SK-N-MC (cell line): ENCODE measurements around the gene SYTL4.

Source experiments
- DNase-seq: peaks from one replicate; pipeline ENCODE4 v3.0.0-alpha.2; 2011; ENCODE audit warnings: low read depth, low spot score
- H3K27ac ChIP-seq: fragments of 200-600 bp; sonication (generic); 2 replicates; pipeline ENCODE4 v1.5.1; 2016; ENCODE audit warnings: mixed run types
- H3K36me3 ChIP-seq: fragments of 200-600 bp; sonication (generic); 2 replicates; pipeline ENCODE4 v1.6.1; 2017; ENCODE audit warnings: antibody characterized with exemption, low read length, mixed read lengths; ENCODE audit not compliant: insufficient read depth
- H3K4me3 ChIP-seq: fragments of 200-600 bp; sonication (generic); 2 replicates; pipeline ENCODE4 v1.5.1; 2016
- H3K9ac ChIP-seq: fragments of 200-600 bp; sonication (generic); 2 replicates; pipeline ENCODE4 v1.8.0; 2017; ENCODE audit warnings: mixed run types, mixed read lengths; ENCODE audit not compliant: insufficient read length
- H3K9me3 ChIP-seq: fragments of 200-600 bp; sonication (generic); 2 replicates; pipeline ENCODE4 v1.6.1; 2017; ENCODE audit warnings: low read depth, mild to moderate bottlenecking, antibody characterized with exemption, low read length, moderate library complexity, mixed read lengths
- EZH2 ChIP-seq: fragments of 200-600 bp; sonication (generic); IDR thresholded peaks from one replicate; pipeline ENCODE4 v1.6.1; 2017; ENCODE audit warnings: antibody characterized with exemption
- FOXP2 ChIP-seq: optimal IDR thresholded peaks from 2 replicates; pipeline ENCODE3; 2011; ENCODE audit warnings: mild to moderate bottlenecking, moderate library complexity; ENCODE audit not compliant: insufficient read depth; ENCODE audit errors: extremely low read length, control extremely low read depth
- POLR2AphosphoS5 ChIP-seq: IDR thresholded peaks from 2 replicates; pipeline ENCODE4 v1.6.1; 2012; ENCODE audit warnings: mild to moderate bottlenecking, low read depth, low read length, borderline replicate concordance

Gene SYTL4

DNA sequence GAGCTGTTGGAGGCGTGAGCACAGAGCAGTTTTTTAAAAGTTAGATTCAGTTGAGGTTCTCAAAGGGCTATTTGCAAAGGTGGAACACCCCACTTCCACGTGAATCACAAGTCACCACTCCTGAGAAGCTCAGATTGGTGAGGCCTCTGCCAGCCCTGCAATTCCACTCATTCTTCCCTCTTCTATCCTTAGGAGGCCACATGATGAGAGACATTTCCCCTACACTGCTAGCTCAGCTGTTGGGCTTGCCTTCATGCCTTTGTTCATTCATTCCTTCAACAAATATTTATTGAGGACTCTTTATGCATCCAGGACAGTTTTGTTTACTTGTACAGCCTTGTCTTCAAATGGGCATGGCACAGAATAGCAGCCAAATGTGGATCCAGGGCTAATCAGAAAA is 84.2 kb downstream of the SYTL4 start:
- no peak for TF ChIP-seq EZH2
- TF ChIP-seq FOXP2, result no peak
- no peak for TF ChIP-seq POLR2AphosphoS5
- no peak overlapping the region for H3K27ac ChIP-seq

DNA sequence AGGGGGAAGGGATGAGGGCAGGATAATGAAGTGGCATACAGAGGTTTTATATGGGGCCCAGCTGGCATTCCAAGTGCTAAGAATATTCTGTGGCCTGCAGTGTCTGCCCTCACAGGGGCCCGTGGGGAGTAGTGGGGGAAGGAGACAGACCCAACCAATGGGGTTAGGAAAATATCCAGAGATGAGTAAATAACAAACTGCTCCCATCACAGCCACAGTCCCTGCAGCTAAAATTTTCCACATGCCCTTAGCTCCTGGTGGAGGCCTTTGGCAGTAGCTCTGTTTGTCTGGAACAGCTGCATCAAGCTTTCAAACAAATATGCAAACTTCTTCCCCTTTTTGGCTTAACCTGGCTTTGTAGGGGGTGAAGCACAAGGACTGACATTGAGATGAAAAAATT is 84.8 kb downstream of the SYTL4 start:
- H3K4me3 ChIP-seq, result no peak overlapping the region
- H3K27ac ChIP-seq, result no peak overlapping the region
- no peaks in the 10 kb centered on the region for H3K36me3 ChIP-seq
- H3K9ac ChIP-seq, result no peak overlapping the region
- no peak for TF ChIP-seq FOXP2
- TF ChIP-seq POLR2AphosphoS5, result no peak
- no peak for TF ChIP-seq EZH2
- no peak for DNase-seq
- no peaks in the 10 kb centered on the region for H3K9me3 ChIP-seq

More for the DNA sequence above, 84.2 kb downstream of the SYTL4 start:
- H3K4me3 ChIP-seq, result no peak overlapping the region
- no peaks in the 10 kb centered on the region for H3K36me3 ChIP-seq
- no peak for DNase-seq
- no peak overlapping the region for H3K9ac ChIP-seq
- H3K9me3 ChIP-seq, result no peaks in the 10 kb centered on the region

DNA sequence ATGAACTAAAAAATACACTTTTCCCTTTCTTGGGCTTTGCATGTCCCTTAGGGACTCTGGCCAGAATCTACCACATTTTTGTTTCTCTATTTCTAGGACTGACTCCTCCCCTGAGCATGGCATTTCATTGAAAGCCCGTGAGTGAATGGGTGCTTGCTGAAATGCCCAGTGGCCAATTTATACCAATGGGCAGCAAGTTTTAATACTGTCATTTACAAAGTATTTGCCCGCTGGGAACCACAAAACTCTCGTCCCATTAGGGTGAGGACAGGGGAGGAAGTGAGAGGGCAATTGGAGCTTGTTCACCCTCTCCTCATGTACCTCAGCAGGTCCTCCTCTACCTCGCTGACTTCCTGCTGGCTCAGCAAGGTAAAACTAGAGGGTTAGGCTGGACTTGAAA is 86.8 kb downstream of the SYTL4 start:
- Histone ChIP-seq H3K36me3 (no peaks in the 10 kb centered on the region), H3K27ac (no peak overlapping the region), H3K9ac (no peak overlapping the region), H3K4me3 (no peak overlapping the region), H3K9me3 (no peaks in the 10 kb centered on the region)
- no peak for DNase-seq
- TF ChIP-seq EZH2 (no peak), POLR2AphosphoS5 (no peak), FOXP2 (no peak)

DNA sequence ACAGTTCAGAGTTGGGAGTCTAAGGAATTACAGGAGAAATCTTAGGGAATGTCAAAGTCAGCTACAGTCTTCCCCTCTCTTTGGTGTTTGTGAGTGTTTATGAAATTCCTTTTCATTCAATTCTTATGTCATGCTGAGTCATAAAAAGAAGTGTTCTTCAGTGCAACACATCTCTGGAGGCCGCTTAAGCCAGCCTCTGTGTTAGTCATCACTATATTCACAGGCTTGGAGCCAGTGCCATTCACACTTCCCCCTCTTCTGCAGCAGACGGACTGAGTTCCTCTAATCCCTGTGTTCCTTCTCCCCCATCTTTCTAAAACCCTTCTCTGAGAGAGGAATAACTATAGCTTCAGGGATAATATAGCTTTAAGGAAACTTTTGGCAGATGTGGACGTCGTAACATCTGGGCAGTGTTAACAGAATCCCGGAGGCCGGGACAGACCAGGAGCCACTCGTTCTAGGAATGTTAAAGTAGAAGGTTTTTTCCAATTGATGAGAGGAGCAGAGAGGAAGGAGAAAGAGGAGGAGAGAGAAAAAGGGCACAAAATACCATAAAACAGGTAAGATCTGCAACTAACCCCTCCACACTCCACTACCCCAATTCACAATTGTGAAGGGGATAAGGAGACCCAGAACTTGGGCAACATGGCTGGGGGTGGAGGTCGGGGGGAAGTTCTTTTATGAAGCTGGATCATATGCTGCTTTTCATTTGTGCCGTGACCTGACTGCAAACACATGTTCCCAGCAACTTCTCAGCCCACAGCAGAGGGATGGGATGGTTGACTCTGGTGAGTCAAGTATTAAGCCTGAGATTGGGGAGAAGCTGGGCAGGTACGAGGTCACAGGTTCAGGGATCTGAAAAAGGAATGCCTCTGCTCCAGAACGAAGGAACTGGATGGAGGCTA is 87.7 kb downstream of the SYTL4 start, which contains the start of gene SRPX2:
TSS of gene SRPX2 (plus strand) at position 244 of the 905 bp plus-strand sequence. CDS start 2,124 bp downstream, outside the sequence.
- no peaks in the 10 kb centered on the region for H3K36me3 ChIP-seq
- peak within 1 kb of the TSS; percentile 7; the same call in 1 of the 2 replicates for H3K27ac ChIP-seq
- H3K4me3 ChIP-seq, result peak within 1 kb of the TSS; percentile 7; the same call in 1 of the 2 replicates
- no peak within 1 kb of the TSS for H3K9ac ChIP-seq
- no peak for DNase-seq
- no peaks in the 10 kb centered on the region for H3K9me3 ChIP-seq
- TF ChIP-seq POLR2AphosphoS5 (no peak), EZH2 (no peak), FOXP2 (no peak)

DNA sequence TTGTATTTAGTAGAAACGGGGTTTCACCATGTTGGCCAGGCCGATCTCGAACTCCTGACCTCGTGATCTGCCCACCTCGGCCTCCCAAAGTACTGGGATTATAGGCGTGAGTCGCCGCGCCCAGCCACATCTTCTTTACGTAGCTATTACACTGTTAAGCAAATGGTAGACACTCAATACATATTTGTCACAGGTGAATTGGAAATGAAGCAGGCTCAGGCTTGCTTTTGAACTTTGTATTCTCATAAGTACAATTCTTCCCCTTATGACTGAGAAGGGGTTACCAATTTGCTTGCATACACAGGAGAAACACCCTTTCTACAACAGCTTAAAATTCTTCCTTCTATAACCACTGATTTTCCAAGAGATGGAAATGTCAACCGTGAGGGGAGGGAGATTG is 88.7 kb downstream of the SYTL4 start:
- Histone ChIP-seq H3K9ac (no peak overlapping the region), H3K9me3 (no peaks in the 10 kb centered on the region), H3K36me3 (no peaks in the 10 kb centered on the region), H3K27ac (no peak overlapping the region), H3K4me3 (no peak overlapping the region)
- TF ChIP-seq POLR2AphosphoS5 (no peak), EZH2 (no peak), FOXP2 (no peak)
- no peak for DNase-seq

DNA sequence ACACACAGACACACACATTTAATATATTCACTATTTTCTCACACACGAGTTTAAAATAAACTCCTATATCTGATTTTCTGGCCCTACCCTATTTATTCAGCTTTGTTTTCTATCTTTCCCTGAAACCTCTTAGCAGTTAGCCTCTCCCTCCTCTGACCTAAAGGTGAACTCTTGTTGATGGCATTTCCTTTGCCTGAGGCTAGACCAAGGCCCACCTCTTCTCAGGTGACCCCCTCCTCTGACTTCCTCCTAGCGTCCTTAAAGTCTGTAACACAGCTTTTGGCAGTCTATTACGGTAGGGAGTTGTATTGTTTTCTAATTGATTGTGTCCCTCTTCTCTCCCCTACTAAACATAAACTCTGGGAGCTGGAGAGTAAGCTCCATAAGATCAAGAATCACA is 89.6 kb downstream of the SYTL4 start:
- Histone ChIP-seq H3K9me3 (no peaks in the 10 kb centered on the region), H3K36me3 (no peaks in the 10 kb centered on the region), H3K4me3 (no peak overlapping the region), H3K9ac (no peak overlapping the region), H3K27ac (no peak overlapping the region)
- no peak for DNase-seq
- TF ChIP-seq POLR2AphosphoS5 (no peak), FOXP2 (no peak)

DNA sequence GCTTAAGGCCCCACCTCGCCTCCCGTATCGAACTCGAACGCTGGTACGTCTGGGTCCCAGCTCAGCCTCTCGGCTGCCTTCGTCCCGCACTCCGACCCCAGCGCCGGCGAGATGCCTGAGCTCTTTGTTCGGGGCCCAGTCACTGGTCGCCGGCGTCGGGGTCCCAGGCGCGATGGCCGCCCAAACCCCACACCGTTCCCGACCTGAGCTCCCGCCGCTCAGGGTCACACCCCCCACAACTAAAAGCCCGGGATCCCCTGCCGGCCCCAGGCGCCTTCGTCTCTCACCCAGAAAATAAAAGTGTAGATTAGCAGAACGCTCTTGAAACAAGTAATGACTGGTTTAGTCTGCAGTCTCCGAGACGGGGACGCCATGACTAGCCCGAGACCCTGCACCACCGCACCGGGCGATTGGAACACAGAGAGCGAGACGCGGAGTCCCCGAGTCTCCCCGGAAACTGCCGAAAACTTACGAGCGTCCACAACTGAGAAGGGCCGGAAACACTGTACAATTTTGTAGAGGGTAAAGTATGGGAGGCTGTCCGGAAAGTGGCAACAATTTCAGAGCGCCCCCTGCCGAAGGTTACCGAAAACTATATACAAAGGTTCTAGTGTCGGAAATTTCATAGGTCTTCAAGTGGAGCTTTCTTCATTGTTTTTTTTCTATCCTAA is 95.5 kb downstream of the SYTL4 start, which contains the start of gene TSPAN6:
TSS of gene TSPAN6 (minus strand) at position 486 of the 671 bp plus-strand sequence. CDS start at position 374, 112 bp downstream.
- DNase-seq, result peak; percentile 75
- TF ChIP-seq POLR2AphosphoS5 (peak; percentile 61), EZH2 (no peak)
- Histone ChIP-seq H3K36me3 (peaks cover 12% of the 10 kb centered on the region), H3K27ac (no peak within 1 kb of the TSS), H3K4me3 (peak within 1 kb of the TSS; percentile 83), H3K9me3 (no peaks in the 10 kb centered on the region), H3K9ac (peak within 1 kb of the TSS; percentile 92)

DNA sequence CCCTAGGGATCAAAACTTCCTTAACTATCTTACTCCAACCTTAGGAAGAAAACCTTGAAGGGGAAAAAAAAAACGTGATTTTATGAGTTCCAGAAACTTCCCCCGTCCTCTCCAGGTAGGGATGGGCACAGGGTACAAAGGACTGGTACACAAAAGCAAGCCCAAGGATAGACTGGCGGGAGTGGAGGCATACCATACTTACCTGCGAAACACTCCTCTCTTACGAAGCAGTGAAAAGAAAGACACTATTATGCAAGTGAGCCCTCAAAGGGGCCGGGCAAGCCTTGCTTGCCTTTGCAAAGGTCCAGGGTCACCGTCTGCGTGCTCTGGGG is 96.0 kb downstream of the SYTL4 start:
- Histone ChIP-seq H3K36me3 (peaks cover 13% of the 10 kb centered on the region), H3K9ac (peak overlapping the region; percentile 92), H3K27ac (no peak overlapping the region), H3K4me3 (peak overlapping the region; percentile 83), H3K9me3 (no peaks in the 10 kb centered on the region)
- TF ChIP-seq EZH2, result no peak
- no peak for TF ChIP-seq FOXP2
- no peak for TF ChIP-seq POLR2AphosphoS5
- no peak for DNase-seq

DNA sequence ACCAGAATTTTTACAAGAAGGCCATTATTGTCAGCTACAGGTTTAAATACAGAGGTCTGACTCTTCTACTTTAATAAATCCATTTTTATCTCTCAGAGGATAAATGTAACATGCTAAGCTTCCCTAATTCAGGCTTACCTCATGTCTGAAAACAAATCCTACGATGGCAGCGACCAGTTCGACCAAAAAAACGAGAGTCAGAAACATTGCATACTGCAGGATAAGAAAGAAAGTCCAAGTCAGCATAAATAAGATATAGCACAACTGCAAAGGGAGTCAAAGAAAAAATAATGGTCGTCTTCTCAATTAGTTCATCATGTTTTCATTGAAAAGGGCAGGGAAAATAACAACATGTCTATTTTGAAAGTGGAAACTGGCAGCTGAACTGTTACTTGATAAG is 96.9 kb downstream of the SYTL4 start:
- Histone ChIP-seq H3K36me3 (peaks cover 18% of the 10 kb centered on the region), H3K9me3 (no peaks in the 10 kb centered on the region), H3K27ac (no peak overlapping the region), H3K9ac (no peak overlapping the region), H3K4me3 (peak overlapping the region; percentile 83)
- TF ChIP-seq FOXP2, result no peak
- TF ChIP-seq EZH2, result no peak
- TF ChIP-seq POLR2AphosphoS5, result no peak
- DNase-seq, result no peak
